Keratinocyte (primary cell): ENCODE results near the gene LINC01488. TPM values are rescaled to one million over a fixed set of nuclear protein-coding genes. Genes with fewer than 3 reads are reported as not detected.

Experiments used
- DNase-seq: peaks from one replicate; pipeline ENCODE4 v3.0.0-alpha.2; 2011; ENCODE audit warnings: low read depth, missing footprints, low spot score
- FAIRE-seq: peaks from 2 replicates; lab custom pipeline; 2011; peaks lifted over from hg19 to GRCh38; lab: Jason Lieb, UNC
- H2AFZ ChIP-seq: 2 replicates; pipeline ENCODE4 v1.6.0; 2012; ENCODE audit warnings: low read length, control low read depth, inconsistent platforms; ENCODE audit not compliant: control insufficient read depth
- H3K27ac ChIP-seq: 2 replicates; pipeline ENCODE4 v1.5.1; 2011; ENCODE audit warnings: low read length; ENCODE audit not compliant: control insufficient read depth, insufficient read depth
- H3K27me3 ChIP-seq: 3 replicates; pipeline ENCODE4 v1.6.0; 2011; ENCODE audit warnings: low read length; ENCODE audit not compliant: control insufficient read depth, insufficient read depth; ENCODE audit errors: extremely low read depth
- H3K36me3 ChIP-seq, 2 experiments: 2 replicates in 1 of 2; 3 replicates in 1 of 2; pipeline ENCODE4 v1.5.1; 2011; ENCODE audit warnings: low read length in 2 of 2, mild to moderate bottlenecking in 1 of 2; ENCODE audit not compliant: control insufficient read depth in 2 of 2, insufficient read depth in 2 of 2; ENCODE audit errors: extremely low read depth in 1 of 2
- H3K4me1 ChIP-seq: 3 replicates; pipeline ENCODE4 v1.5.1; 2011; ENCODE audit warnings: low read length; ENCODE audit not compliant: control insufficient read depth, insufficient read depth; ENCODE audit errors: extremely low read depth
- H3K4me2 ChIP-seq: 3 replicates; pipeline ENCODE4 v1.6.0; 2011; ENCODE audit warnings: low read depth, low read length; ENCODE audit not compliant: control insufficient read depth, insufficient read depth; ENCODE audit errors: extremely low read depth
- H3K4me3 ChIP-seq, 3 experiments: fragments of 200-600 bp in 1 of 3; sonication (generic) in 1 of 3; 2 replicates in 2 of 3; 3 replicates in 1 of 3; pipeline ENCODE4 v1.5.1; 2011 to 2016; ENCODE audit warnings: low read length in 3 of 3, mild to moderate bottlenecking in 3 of 3, control low read depth in 2 of 3, inconsistent platforms in 1 of 3, low read depth in 1 of 3, mixed read lengths in 1 of 3, mixed run types in 1 of 3, moderate library complexity in 1 of 3; ENCODE audit not compliant: control insufficient read depth in 2 of 3, insufficient read depth in 2 of 3; ENCODE audit errors: extremely low read depth in 1 of 3
- H3K79me2 ChIP-seq: 2 replicates; pipeline ENCODE4 v1.6.0; 2012; ENCODE audit warnings: low read length; ENCODE audit not compliant: control insufficient read depth, insufficient read depth
- H3K9ac ChIP-seq: 3 replicates; pipeline ENCODE4 v1.6.0; 2011; ENCODE audit warnings: low read length; ENCODE audit not compliant: control insufficient read depth, insufficient read depth; ENCODE audit errors: extremely low read depth
- H3K9me1 ChIP-seq: 3 replicates; pipeline ENCODE4 v1.6.0; 2011; ENCODE audit warnings: low read length; ENCODE audit not compliant: control insufficient read depth, insufficient read depth; ENCODE audit errors: extremely low read depth
- H3K9me3 ChIP-seq: 2 replicates; pipeline ENCODE4 v1.5.1; 2012; ENCODE audit warnings: low read depth, low read length; ENCODE audit not compliant: control insufficient read depth
- H4K20me1 ChIP-seq: 3 replicates; pipeline ENCODE4 v1.6.0; 2011; ENCODE audit warnings: low read length; ENCODE audit not compliant: control insufficient read depth, insufficient read depth; ENCODE audit errors: extremely low read depth
- CTCF ChIP-seq, 3 experiments: IDR thresholded peaks in 1 of 3; conservative IDR thresholded peaks in 1 of 3; optimal IDR thresholded peaks in 1 of 3; 2 replicates in 2 of 3; 3 replicates in 1 of 3; pipeline versions ENCODE3 to v1.5.1; 2011; ENCODE audit warnings: low read length in 3 of 3, mild to moderate bottlenecking in 3 of 3, moderate library complexity in 2 of 3, control low read depth in 1 of 3, inconsistent platforms in 1 of 3; ENCODE audit not compliant: insufficient read depth in 2 of 3; ENCODE audit errors: extremely low read depth in 1 of 3
- EZH2 ChIP-seq: IDR thresholded peaks from one replicate; pipeline ENCODE4 v1.6.1; 2012; ENCODE audit warnings: inconsistent platforms, mild to moderate bottlenecking, low read length, moderate library complexity
- dilution Hi-C: fragments of 300-500 bp; cut with MboI; formaldehyde crosslinking; loops from one replicate; pipeline ENCODE4 v1.7.0; 2020; ENCODE audit warnings: low sequenced_read_pairs; ENCODE audit not compliant: extremely low pct_ligation_motif_present
- polyA plus RNA-seq, 5 experiments: library from polyadenylated mRNA; depleted of rRNA in 3 of 5; stranded (reverse) in 3 of 5; stranded (forward) in 1 of 5; unstranded in 1 of 5; fragments of >200 nt; gene quantifications; 1 replicate in 1 of 5; 2 replicates in 3 of 5; 3 replicates in 1 of 5; pipeline versions ENCODE4 v1.2.1 to v1.2.3, GENCODE V29; 2011 to 2012; ENCODE audit warnings: missing spikeins in 2 of 5, low read depth in 1 of 5, low replicate concordance in 1 of 5

LINC01488 gene
- polyA plus RNA-seq, 1 donor (not counting 4 experiments of a cell fraction or from before 2014, with no cell fraction given): not detected

- H3K4me1 ChIP-seq: peaks cover 3% of the 10 kb centered on the region
- no peaks in the 10 kb centered on the region for H3K36me3 ChIP-seq
- no peaks in the 10 kb centered on the region for H4K20me1 ChIP-seq
- H3K79me2 ChIP-seq: no peaks in the 10 kb centered on the region
- TF ChIP-seq CTCF (optimal IDR thresholded peaks at IDR 0.05 in 1 of 3, IDR thresholded peaks at IDR 0.05 in 1 of 3, conservative IDR thresholded peaks at IDR 0.05 in 1 of 3; ENCODE audit: extremely low read depth in 1 of 3, insufficient read depth in 2 of 3, low read length in 3 of 3): no peak
- no peak for TF ChIP-seq EZH2
- H2AFZ ChIP-seq: no peak overlapping the region
- H3K27me3 ChIP-seq: no peaks in the 10 kb centered on the region
- H3K27ac ChIP-seq: no peak overlapping the region
- no peaks in the 10 kb centered on the region for H3K9me1 ChIP-seq
- H3K4me2 ChIP-seq: no peak overlapping the region
- FAIRE-seq (no peak), DNase-seq (no peak)
- dilution Hi-C loops: no loop called here
- no peak overlapping the region for H3K4me3 ChIP-seq
- H3K9ac ChIP-seq: no peak overlapping the region
- no peaks in the 10 kb centered on the region for H3K9me3 ChIP-seq
These were observed 29.3 kb downstream of the LINC01488 start for GRCh38 chr11:69510471-69511357.

- H3K79me2 ChIP-seq: no peaks in the 10 kb centered on the region
- FAIRE-seq: no peak
- H3K9me1 ChIP-seq: no peaks in the 10 kb centered on the region
- H4K20me1 ChIP-seq: no peaks in the 10 kb centered on the region
- H3K4me3 ChIP-seq: no peak overlapping the region
- H3K4me1 ChIP-seq: peaks cover 3% of the 10 kb centered on the region
- dilution Hi-C loops: no loop called here
- TF ChIP-seq EZH2 (no peak), CTCF (optimal IDR thresholded peaks at IDR 0.05 in 1 of 3, IDR thresholded peaks at IDR 0.05 in 1 of 3, conservative IDR thresholded peaks at IDR 0.05 in 1 of 3; ENCODE audit: extremely low read depth in 1 of 3, insufficient read depth in 2 of 3, low read length in 3 of 3) (no peak)
- H3K27me3 ChIP-seq: no peaks in the 10 kb centered on the region
- no peak overlapping the region for H3K27ac ChIP-seq
- DNase-seq: no peak
- H3K4me2 ChIP-seq: no peak overlapping the region
- no peaks in the 10 kb centered on the region for H3K9me3 ChIP-seq
- H3K36me3 ChIP-seq: no peaks in the 10 kb centered on the region
- H3K9ac ChIP-seq: no peak overlapping the region
- no peak overlapping the region for H2AFZ ChIP-seq
These were observed 30.0 kb downstream of the LINC01488 start for GRCh38 chr11:69511358-69512055.
